Mammary epithelial cell (primary cell): ENCODE results near the gene NPB.

Source experiments
- CTCF ChIP-seq, 2 donors: IDR thresholded peaks in 1 of 2; conservative IDR thresholded peaks in 1 of 2; 2 replicates each; pipeline ENCODE4 v1.5.1; 2011 to 2012; ENCODE audit warnings: inconsistent platforms in 2 of 2, low read length in 2 of 2, mild to moderate bottlenecking in 2 of 2, control low read depth in 1 of 2, low read depth in 1 of 2; ENCODE audit not compliant: insufficient read depth in 1 of 2; ENCODE audit errors: extremely low read depth in 1 of 2
- EZH2 ChIP-seq: IDR thresholded peaks from 2 replicates; pipeline ENCODE4 v1.6.1; 2012; ENCODE audit warnings: low read length, inconsistent platforms, borderline replicate concordance

DNA sequence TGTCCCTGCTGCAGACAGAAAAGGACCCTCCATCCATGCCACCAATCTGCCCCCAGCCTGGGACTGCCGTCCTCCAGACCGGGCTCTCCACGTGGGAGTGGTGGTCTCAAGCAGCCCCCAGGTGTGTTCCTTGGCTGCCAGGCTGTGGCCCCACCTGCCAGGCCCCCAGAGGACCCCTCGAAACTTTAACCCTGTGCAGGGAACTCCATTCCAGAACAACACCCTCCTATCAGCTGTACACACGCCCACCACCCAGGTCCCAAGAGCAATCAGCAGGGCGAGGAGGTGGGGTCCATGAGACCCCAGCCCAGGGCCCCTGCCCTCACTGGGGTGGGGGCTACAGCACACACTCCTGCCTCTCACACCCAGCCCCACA, 33.7 kb downstream of the NPB start:
- TF ChIP-seq EZH2 (no peak), CTCF (conservative IDR thresholded peaks at IDR 0.05 in 1 of 2, IDR thresholded peaks at IDR 0.05 in 1 of 2; ENCODE audit: extremely low read depth in 1 of 2, insufficient read depth in 1 of 2, low read depth in 1 of 2, low read length in 2 of 2) (no peak)
